ENCODE data around the gene AP1S1.
A peak's percentile ranks its signal among the peaks of the same experiment; 100 is the strongest.

DNA sequence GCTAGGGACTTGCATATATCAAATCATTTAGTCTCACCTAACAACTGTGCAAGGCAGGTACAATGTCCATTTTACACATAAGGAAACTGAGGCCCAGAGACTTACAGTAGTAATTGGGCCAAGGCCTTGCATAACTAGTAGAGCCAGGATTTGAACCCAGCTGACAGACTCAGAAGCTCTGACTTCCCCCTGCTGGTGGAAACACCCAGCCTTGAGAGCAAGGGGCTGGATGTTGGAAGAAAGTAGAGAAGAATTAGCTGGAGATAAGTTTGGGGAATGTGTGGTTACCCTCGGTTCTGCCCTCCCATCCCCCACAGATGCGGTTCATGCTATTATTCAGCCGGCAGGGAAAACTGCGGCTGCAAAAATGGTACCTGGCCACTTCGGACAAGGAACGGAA is 2.0 kb downstream of the AP1S1 start:
- TF ChIP-seq, protein P1, sequence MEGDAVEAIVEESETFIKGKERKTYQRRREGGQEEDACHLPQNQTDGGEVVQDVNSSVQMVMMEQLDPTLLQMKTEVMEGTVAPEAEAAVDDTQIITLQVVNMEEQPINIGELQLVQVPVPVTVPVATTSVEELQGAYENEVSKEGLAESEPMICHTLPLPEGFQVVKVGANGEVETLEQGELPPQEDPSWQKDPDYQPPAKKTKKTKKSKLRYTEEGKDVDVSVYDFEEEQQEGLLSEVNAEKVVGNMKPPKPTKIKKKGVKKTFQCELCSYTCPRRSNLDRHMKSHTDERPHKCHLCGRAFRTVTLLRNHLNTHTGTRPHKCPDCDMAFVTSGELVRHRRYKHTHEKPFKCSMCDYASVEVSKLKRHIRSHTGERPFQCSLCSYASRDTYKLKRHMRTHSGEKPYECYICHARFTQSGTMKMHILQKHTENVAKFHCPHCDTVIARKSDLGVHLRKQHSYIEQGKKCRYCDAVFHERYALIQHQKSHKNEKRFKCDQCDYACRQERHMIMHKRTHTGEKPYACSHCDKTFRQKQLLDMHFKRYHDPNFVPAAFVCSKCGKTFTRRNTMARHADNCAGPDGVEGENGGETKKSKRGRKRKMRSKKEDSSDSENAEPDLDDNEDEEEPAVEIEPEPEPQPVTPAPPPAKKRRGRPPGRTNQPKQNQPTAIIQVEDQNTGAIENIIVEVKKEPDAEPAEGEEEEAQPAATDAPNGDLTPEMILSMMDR (conservative IDR thresholded peaks at IDR 0.05; ENCODE audit: low read depth, low read length): peak; percentile 34; the same call in 1 of the 2 replicates
- TF ChIP-seq EZH2 (IDR thresholded peaks at IDR 0.05; ENCODE audit: borderline replicate concordance, low read depth, low read length, poor library complexity, severe bottlenecking): no peak
